Astrocyte (in vitro differentiated cells and primary cell): ENCODE data around the gene LGALS3BP.

Source experiments
- EZH2 ChIP-seq: IDR thresholded peaks from 2 replicates; pipeline ENCODE4 v1.6.1; 2012; ENCODE audit warnings: mild to moderate bottlenecking, low read length, inconsistent platforms; ENCODE audit not compliant: insufficient read depth
- TF ChIP-seq, protein P1 (sequence below): IDR thresholded peaks from 2 replicates; pipeline ENCODE4 v1.5.1; 2011; ENCODE audit warnings: low read depth, mild to moderate bottlenecking, inconsistent platforms, low read length, moderate library complexity; ENCODE audit not compliant: insufficient read depth

DNA sequence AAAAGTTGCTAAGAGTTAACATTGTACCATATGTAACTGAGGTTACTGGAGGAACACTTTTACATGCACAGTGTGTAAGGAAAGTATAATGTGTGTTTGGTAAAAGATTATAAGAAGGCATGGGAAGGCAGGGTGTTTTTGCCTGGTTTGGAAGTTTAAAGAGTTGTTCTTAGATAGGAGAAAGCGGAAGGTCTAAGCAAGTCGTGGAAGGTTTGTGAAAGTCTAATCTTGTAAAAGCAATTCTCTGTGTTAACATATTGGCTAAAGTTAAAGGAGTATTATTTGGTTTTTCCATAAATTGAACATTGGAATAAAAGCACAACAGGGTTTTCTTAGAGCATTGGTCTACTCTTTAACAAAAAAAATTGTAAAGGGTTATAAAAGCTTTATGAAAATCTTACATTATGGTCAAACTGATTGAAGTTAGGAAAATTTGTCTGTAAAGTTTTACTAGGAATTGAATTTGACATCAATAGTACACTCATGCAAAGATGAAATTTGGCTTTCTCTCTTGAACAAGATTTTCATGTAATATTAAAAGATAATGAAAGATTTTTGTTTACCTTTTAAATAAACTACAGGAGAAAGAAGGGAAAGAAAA lies 34.5 kb upstream of the LGALS3BP start:
- no peak for TF ChIP-seq EZH2
- TF ChIP-seq, protein P1, sequence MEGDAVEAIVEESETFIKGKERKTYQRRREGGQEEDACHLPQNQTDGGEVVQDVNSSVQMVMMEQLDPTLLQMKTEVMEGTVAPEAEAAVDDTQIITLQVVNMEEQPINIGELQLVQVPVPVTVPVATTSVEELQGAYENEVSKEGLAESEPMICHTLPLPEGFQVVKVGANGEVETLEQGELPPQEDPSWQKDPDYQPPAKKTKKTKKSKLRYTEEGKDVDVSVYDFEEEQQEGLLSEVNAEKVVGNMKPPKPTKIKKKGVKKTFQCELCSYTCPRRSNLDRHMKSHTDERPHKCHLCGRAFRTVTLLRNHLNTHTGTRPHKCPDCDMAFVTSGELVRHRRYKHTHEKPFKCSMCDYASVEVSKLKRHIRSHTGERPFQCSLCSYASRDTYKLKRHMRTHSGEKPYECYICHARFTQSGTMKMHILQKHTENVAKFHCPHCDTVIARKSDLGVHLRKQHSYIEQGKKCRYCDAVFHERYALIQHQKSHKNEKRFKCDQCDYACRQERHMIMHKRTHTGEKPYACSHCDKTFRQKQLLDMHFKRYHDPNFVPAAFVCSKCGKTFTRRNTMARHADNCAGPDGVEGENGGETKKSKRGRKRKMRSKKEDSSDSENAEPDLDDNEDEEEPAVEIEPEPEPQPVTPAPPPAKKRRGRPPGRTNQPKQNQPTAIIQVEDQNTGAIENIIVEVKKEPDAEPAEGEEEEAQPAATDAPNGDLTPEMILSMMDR = no peak
